Liver (tissue), 9 donors: Measurements from ENCODE around the gene SEZ6L2. TPM values are rescaled to one million over a fixed set of nuclear protein-coding genes. Genes with fewer than 3 reads are reported as not detected.

Experiments used
- DNase-seq: peaks from one replicate; pipeline ENCODE4 v3.0.0-alpha.2; 2017; ENCODE audit warnings: low spot score
- H3K27ac ChIP-seq, 2 donors: one replicate each; pipeline ENCODE4 v1.7.0; 2013; ENCODE audit warnings: inconsistent platforms in 2 of 2, low read length in 2 of 2, control low read depth in 1 of 2, low read depth in 1 of 2, mild to moderate bottlenecking in 1 of 2
- H3K27me3 ChIP-seq, 4 donors: one replicate each; pipeline versions ENCODE4 v1.6.1 to v1.7.0; 2013; ENCODE audit warnings: low read length in 3 of 4, inconsistent platforms in 1 of 4, mild to moderate bottlenecking in 1 of 4, moderate library complexity in 1 of 4; ENCODE audit not compliant: control insufficient read depth in 4 of 4, insufficient read depth in 4 of 4
- H3K36me3 ChIP-seq, 4 donors: one replicate each; pipeline versions ENCODE4 v1.6.1 to v1.7.0; 2013; ENCODE audit warnings: low read length in 3 of 4, mild to moderate bottlenecking in 3 of 4, low read depth in 1 of 4, moderate library complexity in 1 of 4; ENCODE audit not compliant: control insufficient read depth in 4 of 4, insufficient read depth in 3 of 4
- H3K4me1 ChIP-seq, 4 donors: one replicate each; pipeline versions ENCODE4 v1.6.1 to v1.7.0; 2013; ENCODE audit warnings: low read length in 3 of 4, mild to moderate bottlenecking in 3 of 4, moderate library complexity in 1 of 4; ENCODE audit not compliant: control insufficient read depth in 4 of 4, insufficient read depth in 4 of 4
- H3K4me3 ChIP-seq, 3 donors: one replicate each; pipeline versions ENCODE4 v1.6.1 to v1.7.0; 2013; ENCODE audit warnings: low read length in 3 of 3, control low read depth in 1 of 3, low read depth in 1 of 3, mild to moderate bottlenecking in 1 of 3
- H3K9ac ChIP-seq, 2 donors: one replicate each; pipeline ENCODE4 v1.7.0; 2013; ENCODE audit warnings: low read length in 2 of 2, mild to moderate bottlenecking in 2 of 2, moderate library complexity in 2 of 2, control low read depth in 1 of 2, low read depth in 1 of 2
- H3K9me3 ChIP-seq, 4 donors: one replicate each; pipeline versions ENCODE4 v1.6.1 to v1.7.0; 2013; ENCODE audit warnings: low read length in 3 of 4; ENCODE audit not compliant: control insufficient read depth in 4 of 4
- ATF3 ChIP-seq: IDR thresholded peaks from 2 replicates; pipeline ENCODE4 v1.6.1; 2016; ENCODE audit warnings: antibody characterized with exemption
- CTCF ChIP-seq: fragments of 150-350 bp; IDR thresholded peaks from 2 replicates; pipeline ENCODE4 v1.5.1; 2017; ENCODE audit warnings: improper control_type of control experiment, low read depth, low read length; ENCODE audit not compliant: missing input control
- EGR1 ChIP-seq, 2 donors: IDR thresholded peaks; 2 replicates each; pipeline ENCODE4 v1.6.1; 2016 to 2018; ENCODE audit warnings: antibody characterized with exemption in 2 of 2, low read depth in 2 of 2
- FOXA1 ChIP-seq: IDR thresholded peaks from 2 replicates; pipeline ENCODE4 v1.6.1; 2016; ENCODE audit warnings: antibody characterized with exemption
- FOXA2 ChIP-seq: IDR thresholded peaks from 2 replicates; pipeline ENCODE4 v1.6.1; 2016; ENCODE audit warnings: antibody characterized with exemption
- GABPA ChIP-seq, 2 donors: IDR thresholded peaks in 1 of 2; conservative IDR thresholded peaks in 1 of 2; 2 replicates each; pipeline ENCODE4 v1.6.1; 2016; ENCODE audit warnings: antibody characterized with exemption in 2 of 2, mild to moderate bottlenecking in 1 of 2, moderate library complexity in 1 of 2
- HNF4A ChIP-seq, 2 donors: conservative IDR thresholded peaks; 2 replicates each; pipeline ENCODE4 v1.6.1; 2016; ENCODE audit warnings: antibody characterized with exemption in 2 of 2, mild to moderate bottlenecking in 2 of 2
- HNF4G ChIP-seq: IDR thresholded peaks from 2 replicates; pipeline ENCODE4 v1.6.1; 2016; ENCODE audit warnings: antibody characterized with exemption
- JUND ChIP-seq, 2 donors: IDR thresholded peaks; 2 replicates each; pipeline ENCODE4 v1.6.1; 2016; ENCODE audit warnings: antibody characterized with exemption in 2 of 2
- NR2F2 ChIP-seq: IDR thresholded peaks from 2 replicates; pipeline ENCODE4 v1.6.1; 2016; ENCODE audit warnings: antibody characterized with exemption
- RAD21 ChIP-seq, 2 donors: IDR thresholded peaks; 2 replicates each; pipeline ENCODE4 v1.6.1; 2016; ENCODE audit warnings: antibody characterized with exemption in 2 of 2, mild to moderate bottlenecking in 2 of 2
- RXRA ChIP-seq, 2 donors: IDR thresholded peaks; 2 replicates each; pipeline ENCODE4 v1.6.1; 2017 to 2018; ENCODE audit warnings: antibody characterized with exemption in 2 of 2, mild to moderate bottlenecking in 1 of 2
- SP1 ChIP-seq: IDR thresholded peaks from 2 replicates; pipeline ENCODE4 v1.6.1; 2018; ENCODE audit warnings: antibody characterized with exemption, mild to moderate bottlenecking
- TAF1 ChIP-seq: conservative IDR thresholded peaks from 2 replicates; pipeline ENCODE4 v1.6.1; 2016; ENCODE audit warnings: antibody characterized with exemption, mild to moderate bottlenecking
- YY1 ChIP-seq: IDR thresholded peaks from 2 replicates; pipeline ENCODE4 v1.6.1; 2016; ENCODE audit warnings: antibody characterized with exemption, mild to moderate bottlenecking
- WGBS: extraction: QIAGEN DNeasy Blood & Tissue Kit; methylation state at CpG from one replicate; pipeline ENCODE4 v1.1.7; 2013; 5-methylcytosine and 5-hydroxymethylcytosine counted together
- polyA plus RNA-seq, 2 donors: library from polyadenylated mRNA; stranded (reverse) in 1 of 2; unstranded in 1 of 2; fragments of 200-250 nt in 1 of 2; fragments of >200 nt in 1 of 2; fragmentation: Nextera tagmentation in 1 of 2; extraction: Ambion mirVana in 1 of 2; gene quantifications; one replicate each; pipeline versions ENCODE4 v1.2.1 to v1.2.3, GENCODE V29; 2013 to 2015
- total RNA-seq, 2 donors: library from RNA; depleted of rRNA; stranded (reverse); fragments of >200 nt; gene quantifications; one replicate each; pipeline ENCODE4 v1.2.3, GENCODE V29; 2014
- TF ChIP-seq, protein P1 (sequence below): IDR thresholded peaks from 2 replicates; pipeline ENCODE4 v1.6.1; 2016; ENCODE audit warnings: antibody characterized with exemption
- TF ChIP-seq, protein P2 (sequence below): IDR thresholded peaks from 2 replicates; pipeline ENCODE4 v1.6.1; 2016; ENCODE audit warnings: antibody characterized with exemption
- TF ChIP-seq, protein P3 (sequence below): IDR thresholded peaks from 2 replicates; pipeline ENCODE4 v1.6.1; 2016; ENCODE audit warnings: antibody characterized with exemption, mild to moderate bottlenecking
- donor health status: healthy.
- donor health status: healthy.
- donor health status: healthy.
- donor health status: healthy.
- donor health status: healthy.

Gene SEZ6L2
- total and polyA plus RNA-seq, 4 donors = 0.24 to 0.37 (median 0.30) TPM

- Histone ChIP-seq H3K9me3 (no peaks in the 10 kb centered on the region), H3K4me3 (no peak overlapping the region), H3K9ac (no peak overlapping the region), H3K27me3 (no peaks in the 10 kb centered on the region), H3K27ac (peak overlapping the region in 1 of 2 donors; percentile 46), H3K4me1 (no peaks in the 10 kb centered on the region), H3K36me3 (peaks cover 0 to 2% (median 2%) of the 10 kb centered on the region in 4 donors)
- 75% methylated on average over 7 of the region's 7 CpGs for WGBS
- TF ChIP-seq JUND (IDR thresholded peaks at IDR 0.05) = no peak
- TF ChIP-seq, protein P1, sequence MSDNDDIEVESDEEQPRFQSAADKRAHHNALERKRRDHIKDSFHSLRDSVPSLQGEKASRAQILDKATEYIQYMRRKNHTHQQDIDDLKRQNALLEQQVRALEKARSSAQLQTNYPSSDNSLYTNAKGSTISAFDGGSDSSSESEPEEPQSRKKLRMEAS = no peak
- TF ChIP-seq RAD21 (IDR thresholded peaks at IDR 0.05) = peak in 1 of 2 donors; percentile 13
- DNase-seq = no peak
Observed at GRCh38 chr16:29852654-29853053, 46.7 kb downstream of the SEZ6L2 start.

- Histone ChIP-seq H3K27ac (no peak overlapping the region), H3K36me3 (peaks cover 8 to 15% (median 10%) of the 10 kb centered on the region in 4 donors), H3K4me1 (no peaks in the 10 kb centered on the region), H3K9ac (no peak overlapping the region), H3K9me3 (no peaks in the 10 kb centered on the region), H3K27me3 (no peaks in the 10 kb centered on the region), H3K4me3 (no peak overlapping the region)
- TF ChIP-seq NR2F2 = no peak
- TF ChIP-seq GABPA (IDR thresholded peaks at IDR 0.05 in 1 of 2, conservative IDR thresholded peaks at IDR 0.05 in 1 of 2) = no peak
- no peak for TF ChIP-seq RXRA (IDR thresholded peaks at IDR 0.05)
- TF ChIP-seq YY1 = no peak
- no peak for TF ChIP-seq FOXA2
- no peak for TF ChIP-seq EGR1 (IDR thresholded peaks at IDR 0.05; ENCODE audit: low read depth in 2 of 2)
- no peak for TF ChIP-seq FOXA1
- TF ChIP-seq, protein P2, sequence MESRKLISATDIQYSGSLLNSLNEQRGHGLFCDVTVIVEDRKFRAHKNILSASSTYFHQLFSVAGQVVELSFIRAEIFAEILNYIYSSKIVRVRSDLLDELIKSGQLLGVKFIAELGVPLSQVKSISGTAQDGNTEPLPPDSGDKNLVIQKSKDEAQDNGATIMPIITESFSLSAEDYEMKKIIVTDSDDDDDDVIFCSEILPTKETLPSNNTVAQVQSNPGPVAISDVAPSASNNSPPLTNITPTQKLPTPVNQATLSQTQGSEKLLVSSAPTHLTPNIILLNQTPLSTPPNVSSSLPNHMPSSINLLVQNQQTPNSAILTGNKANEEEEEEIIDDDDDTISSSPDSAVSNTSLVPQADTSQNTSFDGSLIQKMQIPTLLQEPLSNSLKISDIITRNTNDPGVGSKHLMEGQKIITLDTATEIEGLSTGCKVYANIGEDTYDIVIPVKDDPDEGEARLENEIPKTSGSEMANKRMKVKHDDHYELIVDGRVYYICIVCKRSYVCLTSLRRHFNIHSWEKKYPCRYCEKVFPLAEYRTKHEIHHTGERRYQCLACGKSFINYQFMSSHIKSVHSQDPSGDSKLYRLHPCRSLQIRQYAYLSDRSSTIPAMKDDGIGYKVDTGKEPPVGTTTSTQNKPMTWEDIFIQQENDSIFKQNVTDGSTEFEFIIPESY = no peak
- no peak for TF ChIP-seq SP1
- no peak for TF ChIP-seq RAD21 (IDR thresholded peaks at IDR 0.05)
- no peak for TF ChIP-seq JUND (IDR thresholded peaks at IDR 0.05)
- no peak for TF ChIP-seq ATF3
- no peak for TF ChIP-seq TAF1
- TF ChIP-seq, protein P1 = no peak
- TF ChIP-seq CTCF = no peak
- no peak for TF ChIP-seq HNF4G
- TF ChIP-seq HNF4A (conservative IDR thresholded peaks at IDR 0.05) = no peak
- TF ChIP-seq, protein P3, sequence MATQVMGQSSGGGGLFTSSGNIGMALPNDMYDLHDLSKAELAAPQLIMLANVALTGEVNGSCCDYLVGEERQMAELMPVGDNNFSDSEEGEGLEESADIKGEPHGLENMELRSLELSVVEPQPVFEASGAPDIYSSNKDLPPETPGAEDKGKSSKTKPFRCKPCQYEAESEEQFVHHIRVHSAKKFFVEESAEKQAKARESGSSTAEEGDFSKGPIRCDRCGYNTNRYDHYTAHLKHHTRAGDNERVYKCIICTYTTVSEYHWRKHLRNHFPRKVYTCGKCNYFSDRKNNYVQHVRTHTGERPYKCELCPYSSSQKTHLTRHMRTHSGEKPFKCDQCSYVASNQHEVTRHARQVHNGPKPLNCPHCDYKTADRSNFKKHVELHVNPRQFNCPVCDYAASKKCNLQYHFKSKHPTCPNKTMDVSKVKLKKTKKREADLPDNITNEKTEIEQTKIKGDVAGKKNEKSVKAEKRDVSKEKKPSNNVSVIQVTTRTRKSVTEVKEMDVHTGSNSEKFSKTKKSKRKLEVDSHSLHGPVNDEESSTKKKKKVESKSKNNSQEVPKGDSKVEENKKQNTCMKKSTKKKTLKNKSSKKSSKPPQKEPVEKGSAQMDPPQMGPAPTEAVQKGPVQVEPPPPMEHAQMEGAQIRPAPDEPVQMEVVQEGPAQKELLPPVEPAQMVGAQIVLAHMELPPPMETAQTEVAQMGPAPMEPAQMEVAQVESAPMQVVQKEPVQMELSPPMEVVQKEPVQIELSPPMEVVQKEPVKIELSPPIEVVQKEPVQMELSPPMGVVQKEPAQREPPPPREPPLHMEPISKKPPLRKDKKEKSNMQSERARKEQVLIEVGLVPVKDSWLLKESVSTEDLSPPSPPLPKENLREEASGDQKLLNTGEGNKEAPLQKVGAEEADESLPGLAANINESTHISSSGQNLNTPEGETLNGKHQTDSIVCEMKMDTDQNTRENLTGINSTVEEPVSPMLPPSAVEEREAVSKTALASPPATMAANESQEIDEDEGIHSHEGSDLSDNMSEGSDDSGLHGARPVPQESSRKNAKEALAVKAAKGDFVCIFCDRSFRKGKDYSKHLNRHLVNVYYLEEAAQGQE = no peak
- no peak for DNase-seq
- 88% methylated on average over 3 of the region's 3 CpGs for whole genome bisulfite sequencing
Observed at GRCh38 chr16:29850998-29851397, 48.4 kb downstream of the SEZ6L2 start.
